WERI-Rb-1 (cell line): ENCODE measurements around the gene CACYBP.
A peak's percentile ranks its signal among the peaks of the same experiment; 100 is the strongest.

Source experiments
- DNase-seq: peaks from one replicate; pipeline ENCODE4 v3.0.0-alpha.2; 2020
- H3K27ac ChIP-seq: fragments of 250-450 bp; sonication (Bioruptor Pico); 2 replicates; pipeline ENCODE4 v1.5.1; 2020; ENCODE audit warnings: mild to moderate bottlenecking, moderate library complexity
- H3K27me3 ChIP-seq: fragments of 250-450 bp; sonication (Bioruptor Pico); 2 replicates; pipeline ENCODE4 v1.5.1; 2021; ENCODE audit warnings: mild to moderate bottlenecking, low read depth, moderate library complexity; ENCODE audit not compliant: insufficient read depth, severe bottlenecking
- H3K36me3 ChIP-seq: fragments of 250-450 bp; sonication (Bioruptor Pico); 2 replicates; pipeline ENCODE4 v1.5.1; 2020; ENCODE audit warnings: mild to moderate bottlenecking, moderate library complexity
- H3K4me3 ChIP-seq: 2 replicates; pipeline ENCODE4 v1.5.1; 2011; ENCODE audit warnings: low read depth, mild to moderate bottlenecking, control low read depth, low read length
- H3K9me3 ChIP-seq: fragments of 250-450 bp; sonication (Bioruptor Pico); 2 replicates; pipeline ENCODE4 v1.5.1; 2021; ENCODE audit warnings: mild to moderate bottlenecking, moderate library complexity; ENCODE audit not compliant: severe bottlenecking
- CTCF ChIP-seq: IDR thresholded peaks from 2 replicates; pipeline ENCODE4 v1.5.1; 2011; ENCODE audit warnings: low read depth, mild to moderate bottlenecking, control low read depth, inconsistent platforms, low read length

Gene CACYBP

DNA sequence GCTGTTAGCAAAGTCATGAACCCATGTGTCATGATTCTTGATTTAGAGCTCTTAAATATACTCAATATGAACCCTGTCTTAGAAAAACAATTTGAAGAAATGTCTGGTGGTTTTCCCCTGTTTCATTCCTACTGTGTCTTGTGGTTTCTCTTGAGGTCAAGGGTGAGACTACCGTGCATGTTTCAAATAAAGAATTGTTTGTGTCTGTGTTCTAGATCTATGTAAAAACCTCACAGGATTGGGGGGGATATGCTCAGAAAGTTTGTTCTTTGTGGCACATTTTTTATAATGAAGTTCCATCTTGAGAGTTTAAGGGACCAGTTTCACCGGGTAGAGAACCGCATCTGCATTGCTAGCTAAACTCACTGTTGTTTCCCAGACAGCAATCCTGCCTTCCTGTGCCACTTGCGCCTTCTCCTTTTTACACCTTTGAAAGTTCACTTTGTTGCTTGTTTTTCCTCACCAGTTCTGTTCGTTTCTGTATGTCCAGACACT is 30.9 kb upstream of the CACYBP start:
- no peaks in the 10 kb centered on the region for H3K27me3 ChIP-seq
- no peak overlapping the region for H3K4me3 ChIP-seq
- H3K36me3 ChIP-seq: no peaks in the 10 kb centered on the region
- TF ChIP-seq CTCF: no peak
- DNase-seq: no peak
- no peaks in the 10 kb centered on the region for H3K9me3 ChIP-seq
- no peak overlapping the region for H3K27ac ChIP-seq

DNA sequence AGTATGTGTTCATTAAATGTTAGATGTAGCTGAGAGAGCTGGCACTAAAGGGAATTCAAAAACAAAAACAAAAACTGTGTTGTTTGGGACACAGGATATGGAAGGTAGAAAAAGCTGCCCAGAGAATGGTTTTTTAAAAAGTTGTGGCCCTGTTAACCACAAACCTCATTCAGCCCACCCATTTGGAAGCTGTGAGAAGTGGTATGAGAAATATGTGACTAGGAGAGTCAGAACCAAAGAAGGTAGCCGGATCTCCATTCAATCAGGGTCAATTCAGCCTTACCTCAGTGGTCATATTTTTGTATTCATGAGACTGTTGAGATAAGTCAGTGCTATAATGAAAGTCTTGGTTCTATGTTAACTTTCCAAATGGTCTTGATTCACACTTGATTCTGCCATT is 29.8 kb upstream of the CACYBP start:
- H3K9me3 ChIP-seq: no peaks in the 10 kb centered on the region
- TF ChIP-seq CTCF: no peak
- H3K27ac ChIP-seq: no peak overlapping the region
- no peak for DNase-seq
- H3K4me3 ChIP-seq: no peak overlapping the region
- no peaks in the 10 kb centered on the region for H3K27me3 ChIP-seq
- H3K36me3 ChIP-seq: no peaks in the 10 kb centered on the region

- no peaks in the 10 kb centered on the region for H3K36me3 ChIP-seq
- H3K9me3 ChIP-seq: no peaks in the 10 kb centered on the region
- no peak overlapping the region for H3K4me3 ChIP-seq
- no peak for TF ChIP-seq CTCF
- DNase-seq: no peak
- H3K27ac ChIP-seq: no peak overlapping the region
- H3K27me3 ChIP-seq: no peaks in the 10 kb centered on the region
Measured at GRCh38 chr1:174971466-174971865, 28.3 kb upstream of the CACYBP start.

DNA sequence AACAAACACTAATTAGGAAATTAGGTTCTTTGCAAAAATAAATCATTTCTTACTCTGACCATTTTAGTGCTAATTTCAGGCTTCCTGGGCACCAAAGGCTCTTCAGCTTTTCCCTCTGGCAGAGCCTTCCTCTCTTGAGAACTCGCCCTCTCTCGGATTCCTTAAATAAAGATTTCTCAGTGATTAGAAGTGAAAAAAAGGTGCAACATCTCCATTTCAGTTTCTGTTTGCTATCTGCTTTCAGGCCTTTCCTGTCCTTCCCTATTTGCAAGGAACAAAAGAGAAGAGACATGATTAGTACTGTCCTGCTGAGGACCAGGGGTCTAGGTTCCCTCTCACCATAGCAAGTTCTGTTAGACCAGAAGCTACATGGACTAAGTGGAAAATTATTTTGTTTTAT is 27.8 kb upstream of the CACYBP start:
- Histone ChIP-seq H3K36me3 (no peaks in the 10 kb centered on the region), H3K9me3 (no peaks in the 10 kb centered on the region), H3K4me3 (no peak overlapping the region), H3K27me3 (no peaks in the 10 kb centered on the region), H3K27ac (no peak overlapping the region)
- DNase-seq: no peak
- TF ChIP-seq CTCF: no peak

DNA sequence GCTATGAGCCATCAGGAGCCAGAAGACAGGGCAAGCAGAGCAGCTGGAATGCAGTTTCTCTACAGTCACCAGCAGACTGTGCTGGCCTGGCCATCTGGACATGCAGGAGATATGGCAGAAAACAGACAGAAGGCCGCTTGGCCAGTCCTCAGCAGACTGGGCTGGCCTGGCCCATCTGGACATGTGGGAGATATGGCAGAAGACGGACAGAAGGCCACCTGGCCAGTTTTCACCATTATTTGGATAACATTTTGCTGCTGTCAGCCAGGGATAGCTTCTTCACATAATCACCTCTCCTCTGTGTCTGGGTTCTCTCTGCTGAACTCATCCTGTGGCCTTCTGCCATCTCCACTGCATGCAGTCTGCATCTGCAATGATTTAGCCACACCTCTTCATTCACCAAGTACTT is 25.0 kb upstream of the CACYBP start:
- no peaks in the 10 kb centered on the region for H3K27me3 ChIP-seq
- peak; percentile 89 for DNase-seq
- no peak overlapping the region for H3K4me3 ChIP-seq
- H3K27ac ChIP-seq: peak overlapping the region; percentile 69
- no peaks in the 10 kb centered on the region for H3K9me3 ChIP-seq
- H3K36me3 ChIP-seq: no peaks in the 10 kb centered on the region
- no peak for TF ChIP-seq CTCF

DNA sequence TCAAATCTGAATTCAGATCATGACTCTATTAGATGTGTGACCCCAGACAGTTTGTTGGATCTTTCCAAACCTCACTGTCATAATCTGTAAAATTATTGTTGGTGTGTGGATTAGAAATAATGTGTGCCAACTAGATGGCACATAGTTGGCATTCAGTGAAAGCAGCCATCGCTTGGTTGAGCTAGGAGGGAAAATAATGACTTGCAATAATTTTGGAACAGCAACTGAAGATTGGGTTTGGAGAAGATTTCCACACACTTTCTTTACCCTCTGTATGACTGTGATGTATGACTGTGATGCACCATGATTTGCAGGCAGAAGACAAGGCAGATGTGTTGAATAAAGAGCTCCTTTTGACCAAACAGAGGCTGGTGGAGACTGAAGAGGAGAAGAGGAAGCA is 24.0 kb upstream of the CACYBP start:
- H3K9me3 ChIP-seq: no peaks in the 10 kb centered on the region
- TF ChIP-seq CTCF: no peak
- no peak for DNase-seq
- no peak overlapping the region; the same call in 1 of the 2 replicates for H3K27ac ChIP-seq
- H3K27me3 ChIP-seq: no peaks in the 10 kb centered on the region
- H3K36me3 ChIP-seq: no peaks in the 10 kb centered on the region
- no peak overlapping the region for H3K4me3 ChIP-seq
